ENCODE measurements around the gene THPO. TPM values are rescaled to one million over a fixed set of nuclear protein-coding genes. Genes with fewer than 3 reads are reported as not detected.
A peak's percentile ranks its signal among the peaks of the same experiment; 100 is the strongest.

THPO gene
- total RNA-seq, 1 donor from 2014 or later = 0.41 TPM

GRCh38 chr3:184399410-184399809 lies 21.4 kb upstream of the THPO start:
- TF ChIP-seq, protein P1, sequence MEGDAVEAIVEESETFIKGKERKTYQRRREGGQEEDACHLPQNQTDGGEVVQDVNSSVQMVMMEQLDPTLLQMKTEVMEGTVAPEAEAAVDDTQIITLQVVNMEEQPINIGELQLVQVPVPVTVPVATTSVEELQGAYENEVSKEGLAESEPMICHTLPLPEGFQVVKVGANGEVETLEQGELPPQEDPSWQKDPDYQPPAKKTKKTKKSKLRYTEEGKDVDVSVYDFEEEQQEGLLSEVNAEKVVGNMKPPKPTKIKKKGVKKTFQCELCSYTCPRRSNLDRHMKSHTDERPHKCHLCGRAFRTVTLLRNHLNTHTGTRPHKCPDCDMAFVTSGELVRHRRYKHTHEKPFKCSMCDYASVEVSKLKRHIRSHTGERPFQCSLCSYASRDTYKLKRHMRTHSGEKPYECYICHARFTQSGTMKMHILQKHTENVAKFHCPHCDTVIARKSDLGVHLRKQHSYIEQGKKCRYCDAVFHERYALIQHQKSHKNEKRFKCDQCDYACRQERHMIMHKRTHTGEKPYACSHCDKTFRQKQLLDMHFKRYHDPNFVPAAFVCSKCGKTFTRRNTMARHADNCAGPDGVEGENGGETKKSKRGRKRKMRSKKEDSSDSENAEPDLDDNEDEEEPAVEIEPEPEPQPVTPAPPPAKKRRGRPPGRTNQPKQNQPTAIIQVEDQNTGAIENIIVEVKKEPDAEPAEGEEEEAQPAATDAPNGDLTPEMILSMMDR (conservative IDR thresholded peaks at IDR 0.05) = no peak
- H3K36me3 Mint-ChIP-seq = no peaks in the 10 kb centered on the region
- H3K27ac Mint-ChIP-seq = no peak overlapping the region
- H3K4me3 Mint-ChIP-seq = no peak overlapping the region
- H3K9me3 Mint-ChIP-seq = no peaks in the 10 kb centered on the region
- peaks cover 20% of the 10 kb centered on the region for H3K27me3 Mint-ChIP-seq
- DNase-seq (ENCODE audit: extremely low spot score, unreplicated experiment) = no peak
- no peaks in the 10 kb centered on the region for H3K4me1 Mint-ChIP-seq (ENCODE audit: unreplicated experiment)

GRCh38 chr3:184395320-184395660 lies 17.3 kb upstream of the THPO start:
- Mint-ChIP-seq H3K36me3 (no peaks in the 10 kb centered on the region), H3K27ac (no peak overlapping the region), H3K27me3 (peaks cover 11% of the 10 kb centered on the region), H3K4me1 (ENCODE audit: unreplicated experiment) (no peaks in the 10 kb centered on the region), H3K9me3 (no peaks in the 10 kb centered on the region), H3K4me3 (no peak overlapping the region)
- DNase-seq (ENCODE audit: extremely low spot score, unreplicated experiment) = no peak
- TF ChIP-seq, protein P1 (conservative IDR thresholded peaks at IDR 0.05) = no peak

DNA sequence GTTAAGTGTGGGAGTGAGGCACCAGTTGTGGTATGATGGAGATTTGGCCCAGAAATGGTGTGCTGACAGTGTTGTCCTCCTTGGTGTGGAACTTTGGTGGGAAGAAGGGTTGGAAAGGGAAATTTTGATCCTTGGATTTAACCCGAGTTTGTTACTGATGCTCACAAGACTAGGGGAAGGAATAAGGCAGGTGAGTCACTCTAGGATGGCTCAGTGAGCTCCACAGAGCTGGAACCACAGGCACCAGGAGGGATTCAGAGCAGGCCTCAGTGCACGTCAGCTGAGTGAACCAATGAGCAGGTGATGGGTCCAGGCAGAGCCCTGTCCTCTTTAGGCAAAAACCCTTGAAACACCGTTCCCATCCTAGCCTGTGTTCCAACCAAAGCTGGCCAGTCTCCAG lies 13.3 kb upstream of the THPO start:
- no peak for DNase-seq (ENCODE audit: extremely low spot score, unreplicated experiment)
- Mint-ChIP-seq H3K36me3 (no peaks in the 10 kb centered on the region), H3K27ac (peak overlapping the region; percentile 17), H3K4me1 (ENCODE audit: unreplicated experiment) (peaks cover 4% of the 10 kb centered on the region), H3K9me3 (no peaks in the 10 kb centered on the region), H3K4me3 (no peak overlapping the region), H3K27me3 (peaks cover 5% of the 10 kb centered on the region)
- TF ChIP-seq, protein P1 (conservative IDR thresholded peaks at IDR 0.05) = no peak

DNA sequence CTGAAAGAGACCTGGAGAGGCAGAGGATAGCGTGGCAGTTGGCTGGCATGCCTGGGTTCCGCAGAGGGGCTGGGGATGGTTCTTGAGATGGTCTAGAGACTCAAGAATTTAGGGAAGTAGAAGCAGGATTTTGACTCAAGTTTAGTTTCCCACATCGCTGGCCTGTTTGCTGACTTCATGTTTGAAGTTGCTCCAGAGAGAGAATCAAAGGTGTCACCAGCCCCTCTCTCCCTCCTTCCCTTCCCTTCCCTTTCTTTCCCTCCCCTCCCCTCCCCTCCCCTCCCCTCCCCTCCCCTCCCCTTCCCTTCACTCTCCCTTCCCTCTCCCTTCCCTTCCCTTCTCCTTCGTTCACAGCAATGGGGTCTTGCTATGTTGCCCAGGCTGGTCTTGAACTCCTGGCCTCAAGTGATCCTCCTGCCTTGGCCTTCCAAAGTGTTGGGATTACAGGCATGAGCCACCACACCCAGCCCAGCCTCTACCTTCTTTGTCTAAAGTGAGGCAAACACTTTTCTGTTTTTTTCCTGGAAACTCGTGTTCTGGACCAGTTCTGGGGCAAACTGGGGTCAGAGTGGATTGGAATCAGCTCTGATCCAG lies 12.0 kb upstream of the THPO start:
- Mint-ChIP-seq H3K9me3 (no peaks in the 10 kb centered on the region), H3K27me3 (peaks cover 5% of the 10 kb centered on the region), H3K4me3 (no peak overlapping the region), H3K27ac (no peak overlapping the region), H3K4me1 (ENCODE audit: unreplicated experiment) (peaks cover 4% of the 10 kb centered on the region), H3K36me3 (no peaks in the 10 kb centered on the region)
- DNase-seq (ENCODE audit: extremely low spot score, unreplicated experiment) = no peak
- TF ChIP-seq, protein P1 (conservative IDR thresholded peaks at IDR 0.05) = no peak

GRCh38 chr3:184389384-184389783 lies 11.4 kb upstream of the THPO start:
- H3K9me3 Mint-ChIP-seq = no peaks in the 10 kb centered on the region
- peaks cover 4% of the 10 kb centered on the region for H3K4me1 Mint-ChIP-seq (ENCODE audit: unreplicated experiment)
- no peak overlapping the region for H3K27ac Mint-ChIP-seq
- TF ChIP-seq, protein P1 (conservative IDR thresholded peaks at IDR 0.05) = no peak
- no peak overlapping the region for H3K4me3 Mint-ChIP-seq
- H3K27me3 Mint-ChIP-seq = peaks cover 5% of the 10 kb centered on the region
- no peaks in the 10 kb centered on the region for H3K36me3 Mint-ChIP-seq
- DNase-seq (ENCODE audit: extremely low spot score, unreplicated experiment) = no peak

DNA sequence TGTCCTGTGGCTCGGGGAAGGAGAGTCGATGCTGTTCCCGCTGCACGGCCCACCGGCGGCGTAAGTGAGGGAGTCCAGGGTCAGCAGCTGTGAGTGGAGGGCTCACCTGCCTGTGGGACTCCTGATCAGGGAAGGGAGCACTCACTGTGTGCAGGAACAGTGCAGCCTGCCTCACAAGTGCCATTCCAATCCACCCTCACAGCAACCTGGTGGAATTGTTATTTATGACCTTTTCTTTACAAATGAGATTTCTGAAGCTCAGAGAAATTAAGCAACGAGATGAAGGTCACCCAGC lies 10.9 kb upstream of the THPO start:
- no peak overlapping the region for H3K4me3 Mint-ChIP-seq
- peaks cover 4% of the 10 kb centered on the region for H3K4me1 Mint-ChIP-seq (ENCODE audit: unreplicated experiment)
- H3K36me3 Mint-ChIP-seq = no peaks in the 10 kb centered on the region
- no peaks in the 10 kb centered on the region for H3K9me3 Mint-ChIP-seq
- TF ChIP-seq, protein P1 (conservative IDR thresholded peaks at IDR 0.05) = no peak
- no peak overlapping the region for H3K27ac Mint-ChIP-seq
- H3K27me3 Mint-ChIP-seq = peaks cover 10% of the 10 kb centered on the region
- no peak for DNase-seq (ENCODE audit: extremely low spot score, unreplicated experiment)

Data from type B pancreatic cell (in vitro differentiated cells).